Naive thymus-derived CD4-positive, alpha-beta T cell (primary cell): ENCODE measurements around the gene SEC31B. TPM values are rescaled to one million over a fixed set of nuclear protein-coding genes. Genes with fewer than 3 reads are reported as not detected.
A peak's percentile ranks its signal among the peaks of the same experiment; 100 is the strongest.

Experiments
- ATAC-seq: fragments of 150-1000 bp; cut with Tn5 transposase; 2 replicates; pipeline ENCODE4 v1.10.0; 2021; ENCODE audit warnings: mild to moderate bottlenecking, moderate library complexity
- CTCF ChIA-PET: fragments of 350-600 bp; sonication (Branson Sonifier 250); formaldehyde crosslinking; loops from one replicate; lab custom pipeline; 2021; ENCODE audit warnings: antibody characterized with exemption; lab: Charles Lee
- POLR2A ChIA-PET: fragments of 350-600 bp; sonication (Branson Sonifier 250); formaldehyde crosslinking; loops from one replicate; lab custom pipeline; 2021; ENCODE audit warnings: antibody characterized with exemption, inconsistent platforms; lab: Charles Lee
- DNase-seq, 9 donors: peaks; one replicate each; pipeline versions ENCODE4 v3.0.0 to v3.0.0-alpha.2; 2020 to 2022; ENCODE audit warnings: mixed read lengths in 1 of 9
- H3K27ac ChIP-seq: one replicate; pipeline ENCODE4 v1.7.0; 2013; ENCODE audit warnings: mild to moderate bottlenecking, low read depth, low read length, moderate library complexity
- H3K27me3 ChIP-seq, 2 donors: one replicate each; pipeline ENCODE4 v1.7.0; 2013; ENCODE audit warnings: low read length in 2 of 2, mild to moderate bottlenecking in 2 of 2, moderate library complexity in 2 of 2; ENCODE audit not compliant: control insufficient read depth in 2 of 2, insufficient read depth in 2 of 2
- H3K36me3 ChIP-seq, 3 experiments: 1 replicate in 2 of 3; 2 replicates in 1 of 3; pipeline ENCODE4 v1.7.0; 2013; ENCODE audit warnings: low read length in 3 of 3, mild to moderate bottlenecking in 3 of 3, moderate library complexity in 1 of 3; ENCODE audit not compliant: insufficient read depth in 3 of 3, control insufficient read depth in 2 of 3
- H3K4me1 ChIP-seq, 2 donors: one replicate each; pipeline ENCODE4 v1.7.0; 2013; ENCODE audit warnings: low read length in 2 of 2, mild to moderate bottlenecking in 2 of 2, moderate library complexity in 1 of 2; ENCODE audit not compliant: control insufficient read depth in 2 of 2, insufficient read depth in 2 of 2
- H3K4me3 ChIP-seq: 2 replicates; pipeline ENCODE4 v1.7.0; 2013; ENCODE audit warnings: mild to moderate bottlenecking, low read length
- H3K9me3 ChIP-seq, 3 experiments: 1 replicate in 2 of 3; 2 replicates in 1 of 3; pipeline ENCODE4 v1.7.0; 2013; ENCODE audit warnings: low read length in 3 of 3; ENCODE audit not compliant: control insufficient read depth in 2 of 3
- H3K27ac Mint-ChIP-seq, 9 donors: one replicate each; pipeline ENCODE4 v1.8.0; 2020 to 2022; ENCODE audit warnings: mixed read lengths in 9 of 9, mild to moderate bottlenecking in 8 of 9, moderate library complexity in 5 of 9, inconsistent platforms in 2 of 9
- H3K27me3 Mint-ChIP-seq, 5 donors: one replicate each; pipeline ENCODE4 v1.8.0; 2021 to 2022; ENCODE audit warnings: mixed read lengths in 5 of 5, mild to moderate bottlenecking in 1 of 5
- H3K36me3 Mint-ChIP-seq, 5 donors: one replicate each; pipeline ENCODE4 v1.8.0; 2020 to 2022; ENCODE audit warnings: mixed read lengths in 5 of 5, mild to moderate bottlenecking in 3 of 5, inconsistent platforms in 1 of 5
- H3K4me1 Mint-ChIP-seq, 7 donors: one replicate each; pipeline ENCODE4 v1.8.0; 2020 to 2022; ENCODE audit warnings: mixed read lengths in 7 of 7, mild to moderate bottlenecking in 3 of 7, inconsistent platforms in 1 of 7
- H3K4me3 Mint-ChIP-seq, 10 donors: one replicate each; pipeline ENCODE4 v1.8.0; 2020 to 2022; ENCODE audit warnings: mild to moderate bottlenecking in 10 of 10, mixed read lengths in 10 of 10, moderate library complexity in 6 of 10, inconsistent platforms in 2 of 10
- H3K9me3 Mint-ChIP-seq, 11 donors: one replicate each; pipeline ENCODE4 v1.8.0; 2020 to 2022; ENCODE audit warnings: mixed read lengths in 11 of 11, mild to moderate bottlenecking in 4 of 11, inconsistent platforms in 1 of 11, moderate library complexity in 1 of 11
- intact Hi-C, 2 donors: fragments of 100-400 bp; cut with micrococcal nuclease; formaldehyde crosslinking; loops; one replicate each; pipeline ENCODE4 v1.15.1; 2023
- polyA plus RNA-seq, 2 donors: library from polyadenylated mRNA; unstranded; fragments of 300-500 nt; fragmentation: Illumina TruSeq; gene quantifications; one replicate each; pipeline ENCODE4 v1.2.3, GENCODE V29; 2021
- total RNA-seq, 6 experiments: library from RNA in 5 of 6; stranded (reverse) in 5 of 6; gene quantifications; 1 replicate in 5 of 6; 2 replicates in 1 of 6; pipeline ENCODE4 v1.2.3 and lab custom pipeline; 2021 to 2026

SEC31B gene, protein sequence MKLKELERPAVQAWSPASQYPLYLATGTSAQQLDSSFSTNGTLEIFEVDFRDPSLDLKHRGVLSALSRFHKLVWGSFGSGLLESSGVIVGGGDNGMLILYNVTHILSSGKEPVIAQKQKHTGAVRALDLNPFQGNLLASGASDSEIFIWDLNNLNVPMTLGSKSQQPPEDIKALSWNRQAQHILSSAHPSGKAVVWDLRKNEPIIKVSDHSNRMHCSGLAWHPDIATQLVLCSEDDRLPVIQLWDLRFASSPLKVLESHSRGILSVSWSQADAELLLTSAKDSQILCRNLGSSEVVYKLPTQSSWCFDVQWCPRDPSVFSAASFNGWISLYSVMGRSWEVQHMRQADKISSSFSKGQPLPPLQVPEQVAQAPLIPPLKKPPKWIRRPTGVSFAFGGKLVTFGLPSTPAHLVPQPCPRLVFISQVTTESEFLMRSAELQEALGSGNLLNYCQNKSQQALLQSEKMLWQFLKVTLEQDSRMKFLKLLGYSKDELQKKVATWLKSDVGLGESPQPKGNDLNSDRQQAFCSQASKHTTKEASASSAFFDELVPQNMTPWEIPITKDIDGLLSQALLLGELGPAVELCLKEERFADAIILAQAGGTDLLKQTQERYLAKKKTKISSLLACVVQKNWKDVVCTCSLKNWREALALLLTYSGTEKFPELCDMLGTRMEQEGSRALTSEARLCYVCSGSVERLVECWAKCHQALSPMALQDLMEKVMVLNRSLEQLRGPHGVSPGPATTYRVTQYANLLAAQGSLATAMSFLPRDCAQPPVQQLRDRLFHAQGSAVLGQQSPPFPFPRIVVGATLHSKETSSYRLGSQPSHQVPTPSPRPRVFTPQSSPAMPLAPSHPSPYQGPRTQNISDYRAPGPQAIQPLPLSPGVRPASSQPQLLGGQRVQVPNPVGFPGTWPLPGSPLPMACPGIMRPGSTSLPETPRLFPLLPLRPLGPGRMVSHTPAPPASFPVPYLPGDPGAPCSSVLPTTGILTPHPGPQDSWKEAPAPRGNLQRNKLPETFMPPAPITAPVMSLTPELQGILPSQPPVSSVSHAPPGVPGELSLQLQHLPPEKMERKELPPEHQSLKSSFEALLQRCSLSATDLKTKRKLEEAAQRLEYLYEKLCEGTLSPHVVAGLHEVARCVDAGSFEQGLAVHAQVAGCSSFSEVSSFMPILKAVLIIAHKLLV
- total RNA-seq (100 to 1,000 TPM in 1 of 5 experiments, 10 to 100 TPM in 4; 61.7 to 295 (median 65.1) TPM), polyA plus RNA-seq (1 to 10 TPM; 1.1 to 1.8 TPM), total RNA-seq (lab: John Stamatoyannopoulos, UW) (91.9 reads per million, percentile 83 among the genes with 10 or more reads in this experiment)

- H3K27me3 ChIP-seq = no peaks in the 10 kb centered on the region
- Mint-ChIP-seq H3K9me3 (no peaks in the 10 kb centered on the region), H3K27ac (peak within 1 kb of the TSS in 7 of 9 donors; percentile 62 to 83 (median 71)), H3K4me1 (peaks cover 4 to 49% (median 13%) of the 10 kb centered on the region in 7 donors), H3K27me3 (no peaks in the 10 kb centered on the region), H3K4me3 (peak within 1 kb of the TSS in 1 of 10 donors; percentile 30), H3K36me3 (peaks cover 0 to 32% (median 18%) of the 10 kb centered on the region in 5 donors)
- H3K4me1 ChIP-seq = peaks cover 0 to 10% of the 10 kb centered on the region in 2 donors
- no peaks in the 10 kb centered on the region for H3K9me3 ChIP-seq
- H3K27ac ChIP-seq = no peak within 1 kb of the TSS
- DNase-seq (no peak), ATAC-seq (peak; percentile 13)
- intact Hi-C loops = no loop called here
- no peak within 1 kb of the TSS for H3K4me3 ChIP-seq
- ChIA-PET POLR2A (interaction anchor here (1.4 kb wide), 2 partner anchors 10 to 16 kb away, joined by 5 to 8 read pairs; partner anchors contain the start of gene HIF1AN), CTCF (interaction anchor here (0.6 to 4.0 kb wide), 18 partner anchors 8 to 324 kb away, joined by 3 to 45 read pairs (median 6); no protein-coding TSS in a partner anchor)
- peaks cover 4 to 27% (median 7%) of the 10 kb centered on the region in 3 experiments for H3K36me3 ChIP-seq
Measured at GRCh38 chr10:100519311-100520051, at the start of gene SEC31B. TSS of gene SEC31B (minus strand) at chr10:100519861. CDS start at chr10:100516952, 2,909 bp downstream.

GRCh38 chr10:100568912-100569311 lies 49.3 kb upstream of the SEC31B start:
- no peak overlapping the region for H3K27ac Mint-ChIP-seq
- intact Hi-C loops = loop anchor here in 1 of 2 donors (10.0 kb wide), 1 partner anchor 106 kb away; no protein-coding TSS in a partner anchor
- CTCF ChIA-PET = no interaction called here

GRCh38 chr10:100567826-100568225 lies 48.2 kb upstream of the SEC31B start:
- no peaks in the 10 kb centered on the region for H3K9me3 ChIP-seq
- H3K27ac Mint-ChIP-seq = no peak overlapping the region
- peaks cover 0 to 16% of the 10 kb centered on the region in 2 donors for H3K27me3 ChIP-seq
- H3K27ac ChIP-seq = no peak overlapping the region
- no peaks in the 10 kb centered on the region for H3K36me3 ChIP-seq
- H3K36me3 Mint-ChIP-seq = peaks cover 0 to 2% (median 0%) of the 10 kb centered on the region in 5 donors
- POLR2A ChIA-PET = no interaction called here
- no peaks in the 10 kb centered on the region for H3K4me1 ChIP-seq
- peaks cover 0 to 4% (median 0%) of the 10 kb centered on the region in 11 donors for H3K9me3 Mint-ChIP-seq
- H3K4me1 Mint-ChIP-seq = peaks cover 0 to 7% (median 3%) of the 10 kb centered on the region in 7 donors
- intact Hi-C loops = loop anchor here in 1 of 2 donors (10.0 kb wide), 1 partner anchor 107 kb away; no protein-coding TSS in a partner anchor
- DNase-seq (no peak), ATAC-seq (no peak)
- CTCF ChIA-PET = no interaction called here
- no peak overlapping the region for H3K4me3 ChIP-seq
- H3K4me3 Mint-ChIP-seq = no peak overlapping the region
- H3K27me3 Mint-ChIP-seq = peaks cover 8 to 54% (median 25%) of the 10 kb centered on the region in 5 donors

More at GRCh38 chr10:100568912-100569311, 49.3 kb upstream of the SEC31B start:
- Mint-ChIP-seq H3K27me3 (peaks cover 0 to 51% (median 26%) of the 10 kb centered on the region in 5 donors), H3K36me3 (peaks cover 0 to 2% (median 0%) of the 10 kb centered on the region in 5 donors), H3K9me3 (peaks cover 0 to 4% (median 0%) of the 10 kb centered on the region in 11 donors), H3K4me1 (no peaks in the 10 kb centered on the region), H3K4me3 (no peak overlapping the region)
- no peaks in the 10 kb centered on the region for H3K36me3 ChIP-seq
- DNase-seq (no peak), ATAC-seq (no peak)
- H3K4me1 ChIP-seq = no peaks in the 10 kb centered on the region
- no peaks in the 10 kb centered on the region for H3K9me3 ChIP-seq
- H3K27me3 ChIP-seq = peaks cover 0 to 16% of the 10 kb centered on the region in 2 donors
- POLR2A ChIA-PET = no interaction called here
- H3K27ac ChIP-seq = no peak overlapping the region
- no peak overlapping the region for H3K4me3 ChIP-seq

- Histone ChIP-seq H3K4me3 (no peak overlapping the region), H3K27ac (no peak overlapping the region), H3K27me3 (peaks cover 0 to 16% of the 10 kb centered on the region in 2 donors), H3K36me3 (no peaks in the 10 kb centered on the region), H3K9me3 (no peaks in the 10 kb centered on the region), H3K4me1 (no peaks in the 10 kb centered on the region)
- no peak for ATAC-seq
- CTCF ChIA-PET = no interaction called here
- intact Hi-C loops = loop anchor here in 1 of 2 donors (10.0 kb wide), 1 partner anchor 108 kb away; no protein-coding TSS in a partner anchor
- Mint-ChIP-seq H3K9me3 (peaks cover 0 to 4% (median 0%) of the 10 kb centered on the region in 11 donors), H3K36me3 (peaks cover 0 to 2% (median 0%) of the 10 kb centered on the region in 5 donors), H3K27me3 (peaks cover 10 to 51% (median 23%) of the 10 kb centered on the region in 5 donors), H3K27ac (no peak overlapping the region), H3K4me1 (peaks cover 0 to 9% (median 4%) of the 10 kb centered on the region in 7 donors), H3K4me3 (no peak overlapping the region)
- DNase-seq = no peak
- POLR2A ChIA-PET = no interaction called here
Measured at GRCh38 chr10:100567249-100567648, 47.6 kb upstream of the SEC31B start.

- ATAC-seq = no peak
- peaks cover 0 to 15% (median 8%) of the 10 kb centered on the region in 7 donors for H3K4me1 Mint-ChIP-seq
- no peak for DNase-seq
- H3K4me1 ChIP-seq = peaks cover 4% of the 10 kb centered on the region in 2 donors
- H3K9me3 ChIP-seq = no peaks in the 10 kb centered on the region
- H3K4me3 ChIP-seq = no peak overlapping the region
- peaks cover 0 to 4% (median 0%) of the 10 kb centered on the region in 11 donors for H3K9me3 Mint-ChIP-seq
- CTCF ChIA-PET = interaction anchor here (0.7 kb wide), 1 partner anchor 53 kb away, joined by 3 read pairs; no protein-coding TSS in a partner anchor
- peaks cover 11 to 51% (median 23%) of the 10 kb centered on the region in 5 donors for H3K27me3 Mint-ChIP-seq
- peaks cover 0 to 2% (median 0%) of the 10 kb centered on the region in 5 donors for H3K36me3 Mint-ChIP-seq
- intact Hi-C loops = loop anchor here in 1 of 2 donors (10.0 kb wide), 1 partner anchor 108 kb away; no protein-coding TSS in a partner anchor
- POLR2A ChIA-PET = no interaction called here
- peaks cover 0 to 12% of the 10 kb centered on the region in 2 donors for H3K27me3 ChIP-seq
- H3K4me3 Mint-ChIP-seq = no peak overlapping the region
- no peak overlapping the region for H3K27ac Mint-ChIP-seq
- H3K36me3 ChIP-seq = no peaks in the 10 kb centered on the region
- no peak overlapping the region for H3K27ac ChIP-seq
Measured at GRCh38 chr10:100566561-100566960, 46.9 kb upstream of the SEC31B start.
